ENCODE measurements around the gene GPR18. TPM values are rescaled to one million over a fixed set of nuclear protein-coding genes. Genes with fewer than 3 reads are reported as not detected.

The GPR18 gene
- total RNA-seq, 1 experiment from 2014 or later = not detected

- Histone ChIP-seq H3K4me1 (replicated peaks; ENCODE audit: insufficient read depth) (no peaks in the 10 kb centered on the region), H3K79me2 (ENCODE audit: low read depth) (0 out of 2 replicates have a peak, but pooled peaks cover 9% of the 10 kb centered on the region), H3K27ac (no peak overlapping the region), H3K9me2 (ENCODE audit: insufficient read depth) (no peaks in the 10 kb centered on the region), H3K4me2 (no peak overlapping the region), H2AFZ (no peak overlapping the region), H3K27me3 (ENCODE audit: insufficient read depth, low read depth) (no peaks in the 10 kb centered on the region), H3F3A (ENCODE audit: insufficient read depth, low read depth) (peaks cover 14% of the 10 kb centered on the region), H3K9me3 (ENCODE audit: insufficient read depth, low read depth) (no peaks in the 10 kb centered on the region), H3K36me3 (ENCODE audit: low read depth) (peaks cover 26% of the 10 kb centered on the region; the same call in 1 of the 2 replicates), H3K4me3 (no peak overlapping the region), H4K20me1 (ENCODE audit: insufficient read depth) (peaks cover 19% of the 10 kb centered on the region; the same call in 1 of the 2 replicates)
- CTCF ChIA-PET = no interaction called here
- TF ChIP-seq EZH2 (IDR thresholded peaks at IDR 0.05; ENCODE audit: low read depth) (no peak), CTCF (conservative IDR thresholded peaks at IDR 0.05) (no peak)
- POLR2A ChIA-PET (ENCODE audit: unreplicated experiment) = no interaction called here
- intact Hi-C loops (cut with micrococcal nuclease; ENCODE audit: unreplicated experiment) = no loop called here
- BruUV-seq (replicated peaks) = no TSS peak
- DNase-seq = no peak
Measured at GRCh38 chr13:99258946-99259345, 767 bp upstream of the GPR18 start.

GRCh38 chr13:99257291-99257690 is 888 bp downstream of the GPR18 start:
- no peak overlapping the region for H3K27ac ChIP-seq
- intact Hi-C loops (cut with micrococcal nuclease; ENCODE audit: unreplicated experiment) = no loop called here
- no peaks in the 10 kb centered on the region for H3K9me2 ChIP-seq (ENCODE audit: insufficient read depth)
- no peak overlapping the region for H3K4me3 ChIP-seq
- H3K36me3 ChIP-seq (ENCODE audit: low read depth) = peaks cover 20% of the 10 kb centered on the region; the same call in 1 of the 2 replicates
- no peak for DNase-seq
- H2AFZ ChIP-seq = no peak overlapping the region
- no peaks in the 10 kb centered on the region for H3K4me1 ChIP-seq (replicated peaks; ENCODE audit: insufficient read depth)
- POLR2A ChIA-PET (ENCODE audit: unreplicated experiment) = no interaction called here
- no TSS peak for BruUV-seq (replicated peaks)
- 0 out of 2 replicates have a peak, but pooled peaks cover 4% of the 10 kb centered on the region for H3K79me2 ChIP-seq (ENCODE audit: low read depth)
- no peaks in the 10 kb centered on the region for H3K27me3 ChIP-seq (ENCODE audit: insufficient read depth, low read depth)
- no peak overlapping the region for H3K4me2 ChIP-seq
- H3F3A ChIP-seq (ENCODE audit: insufficient read depth, low read depth) = peaks cover 7% of the 10 kb centered on the region
- peaks cover 17% of the 10 kb centered on the region; the same call in 1 of the 2 replicates for H4K20me1 ChIP-seq (ENCODE audit: insufficient read depth)
- TF ChIP-seq EZH2 (IDR thresholded peaks at IDR 0.05; ENCODE audit: low read depth) (no peak), CTCF (conservative IDR thresholded peaks at IDR 0.05) (no peak)
- CTCF ChIA-PET = no interaction called here
- no peaks in the 10 kb centered on the region for H3K9me3 ChIP-seq (ENCODE audit: insufficient read depth, low read depth)

GRCh38 chr13:99256709-99257108 is 1.5 kb downstream of the GPR18 start:
- no peak for DNase-seq
- Histone ChIP-seq H3K27me3 (ENCODE audit: insufficient read depth, low read depth) (no peaks in the 10 kb centered on the region), H4K20me1 (ENCODE audit: insufficient read depth) (peaks cover 17% of the 10 kb centered on the region; the same call in 1 of the 2 replicates), H3K79me2 (ENCODE audit: low read depth) (peaks cover 3% of the 10 kb centered on the region; the same call in 1 of the 2 replicates), H3K9me3 (ENCODE audit: insufficient read depth, low read depth) (no peaks in the 10 kb centered on the region), H3K4me1 (replicated peaks; ENCODE audit: insufficient read depth) (no peaks in the 10 kb centered on the region), H3K9me2 (ENCODE audit: insufficient read depth) (no peaks in the 10 kb centered on the region), H3K4me2 (no peak overlapping the region), H3K36me3 (ENCODE audit: low read depth) (peaks cover 25% of the 10 kb centered on the region; the same call in 1 of the 2 replicates), H3K4me3 (no peak overlapping the region), H3F3A (ENCODE audit: insufficient read depth, low read depth) (peaks cover 7% of the 10 kb centered on the region), H3K27ac (0 out of 2 replicates have a peak overlapping the region, but pooled peaks have one; percentile 19), H2AFZ (no peak overlapping the region)
- intact Hi-C loops (cut with micrococcal nuclease; ENCODE audit: unreplicated experiment) = no loop called here
- TF ChIP-seq EZH2 (IDR thresholded peaks at IDR 0.05; ENCODE audit: low read depth) (no peak), CTCF (conservative IDR thresholded peaks at IDR 0.05) (no peak)
- POLR2A ChIA-PET (ENCODE audit: unreplicated experiment) = no interaction called here
- BruUV-seq (replicated peaks) = no TSS peak
- CTCF ChIA-PET = no interaction called here

Data from PC-9 (cell line).